ENCODE data around the gene CPSF7. TPM values are rescaled to one million over a fixed set of nuclear protein-coding genes. Genes with fewer than 3 reads are reported as not detected.

Gene CPSF7
- total RNA-seq, 2 donors from 2014 or later = 34.0 to 44.5 TPM

DNA sequence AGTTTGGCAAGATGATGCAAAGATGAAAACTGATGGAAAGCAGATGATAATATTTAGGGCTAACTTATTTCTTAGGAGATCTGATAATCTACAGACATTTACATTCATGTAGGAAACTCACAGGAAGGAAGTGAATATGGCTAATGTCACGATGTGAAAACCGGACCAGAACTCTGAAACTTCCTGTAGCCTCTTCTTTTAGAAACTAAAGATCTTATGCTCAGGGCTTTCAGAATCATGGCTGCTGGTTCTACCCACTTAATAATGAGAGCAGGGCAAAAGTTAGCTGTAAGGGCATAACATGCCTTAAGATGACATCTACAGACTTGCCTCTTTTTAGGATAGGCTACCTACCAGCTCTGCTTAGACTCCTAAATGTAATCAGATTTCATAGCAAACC, 15.2 kb downstream of the CPSF7 start:
- ATAC-seq (no peak), DNase-seq (no peak)
- WGBS, 2 donors = 70 to 97% methylated on average over 2 of the region's 2 CpGs
- H3K27me3 ChIP-seq = no peaks in the 10 kb centered on the region
- intact Hi-C loops (cut with DNase I) = no loop called here
- no peak overlapping the region for H3K27ac ChIP-seq
- peaks cover 18% of the 10 kb centered on the region for H3K4me1 ChIP-seq
- H3K4me3 ChIP-seq = no peak overlapping the region
- H3K9me3 ChIP-seq = no peaks in the 10 kb centered on the region
- no peak for TF ChIP-seq CTCF (IDR thresholded peaks at IDR 0.05)
- no peak for TF ChIP-seq POLR2A (IDR thresholded peaks at IDR 0.05)
- peaks cover 30 to 52% of the 10 kb centered on the region in 2 donors for H3K36me3 ChIP-seq (replicated peaks in 1 of 2; ENCODE audit: insufficient read depth in 1 of 2, low read depth in 2 of 2)

DNA sequence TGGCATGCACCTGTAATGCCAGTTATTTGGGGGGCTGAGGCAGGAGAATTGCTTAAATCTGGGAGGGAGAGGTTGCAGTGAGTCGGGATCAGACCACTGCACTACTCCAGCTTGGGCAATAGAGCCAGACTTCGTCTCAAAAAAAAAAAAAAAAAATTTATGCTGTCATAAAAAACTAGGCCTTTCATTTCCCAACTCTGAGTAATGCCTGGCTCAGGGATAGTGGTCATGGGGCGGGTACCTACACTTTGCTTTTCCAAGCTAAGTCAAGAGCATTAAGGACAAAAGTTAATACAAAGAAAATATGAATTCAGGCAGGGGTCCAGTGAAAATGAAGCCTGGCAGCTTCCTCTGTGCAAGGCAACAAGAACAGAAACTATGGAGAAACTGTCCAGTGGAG, 16.3 kb downstream of the CPSF7 start:
- WGBS, 2 donors = 84 to 88% methylated on average over 3 of the region's 3 CpGs
- Histone ChIP-seq H3K36me3 (replicated peaks in 1 of 2; ENCODE audit: insufficient read depth in 1 of 2, low read depth in 2 of 2) (peaks cover 37 to 55% of the 10 kb centered on the region in 2 donors), H3K4me3 (no peak overlapping the region), H3K9me3 (no peaks in the 10 kb centered on the region), H3K27ac (no peak overlapping the region), H3K4me1 (peaks cover 18% of the 10 kb centered on the region), H3K27me3 (no peaks in the 10 kb centered on the region)
- TF ChIP-seq CTCF (IDR thresholded peaks at IDR 0.05) (no peak), POLR2A (IDR thresholded peaks at IDR 0.05) (no peak)
- ATAC-seq = no peak
- no peak for DNase-seq
- intact Hi-C loops (cut with DNase I) = no loop called here

DNA sequence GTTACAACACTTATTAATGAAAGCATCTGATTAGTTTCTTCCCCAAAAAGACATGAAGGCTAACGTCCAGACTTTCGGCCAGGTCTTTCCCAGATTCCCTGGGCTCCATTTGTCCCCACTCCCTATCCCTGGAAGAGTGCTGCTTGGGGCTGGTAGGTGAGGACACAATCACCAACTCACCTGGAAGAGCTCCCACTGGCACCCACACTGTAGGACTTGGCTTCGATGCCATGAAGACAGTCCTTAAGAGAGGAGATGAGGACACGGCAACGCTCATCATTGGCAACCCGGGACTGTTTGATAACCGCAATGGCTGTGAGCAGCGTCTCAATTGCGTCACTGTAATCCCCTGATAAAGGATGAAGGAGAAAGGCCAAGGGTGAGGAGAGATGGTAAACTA, 18.2 kb downstream of the CPSF7 start:
- peaks cover 37 to 53% of the 10 kb centered on the region in 2 donors for H3K36me3 ChIP-seq (replicated peaks in 1 of 2; ENCODE audit: insufficient read depth in 1 of 2, low read depth in 2 of 2)
- H3K27ac ChIP-seq = no peak overlapping the region
- TF ChIP-seq CTCF (IDR thresholded peaks at IDR 0.05) (no peak), POLR2A (IDR thresholded peaks at IDR 0.05) (no peak)
- no peak overlapping the region for H3K4me3 ChIP-seq
- intact Hi-C loops (cut with DNase I) = no loop called here
- no peaks in the 10 kb centered on the region for H3K27me3 ChIP-seq
- no peaks in the 10 kb centered on the region for H3K9me3 ChIP-seq
- peaks cover 13% of the 10 kb centered on the region for H3K4me1 ChIP-seq
- ATAC-seq (no peak), DNase-seq (no peak)
- WGBS, 2 donors = 79 to 83% methylated on average over 6 to 9 of the region's 9 CpGs

DNA sequence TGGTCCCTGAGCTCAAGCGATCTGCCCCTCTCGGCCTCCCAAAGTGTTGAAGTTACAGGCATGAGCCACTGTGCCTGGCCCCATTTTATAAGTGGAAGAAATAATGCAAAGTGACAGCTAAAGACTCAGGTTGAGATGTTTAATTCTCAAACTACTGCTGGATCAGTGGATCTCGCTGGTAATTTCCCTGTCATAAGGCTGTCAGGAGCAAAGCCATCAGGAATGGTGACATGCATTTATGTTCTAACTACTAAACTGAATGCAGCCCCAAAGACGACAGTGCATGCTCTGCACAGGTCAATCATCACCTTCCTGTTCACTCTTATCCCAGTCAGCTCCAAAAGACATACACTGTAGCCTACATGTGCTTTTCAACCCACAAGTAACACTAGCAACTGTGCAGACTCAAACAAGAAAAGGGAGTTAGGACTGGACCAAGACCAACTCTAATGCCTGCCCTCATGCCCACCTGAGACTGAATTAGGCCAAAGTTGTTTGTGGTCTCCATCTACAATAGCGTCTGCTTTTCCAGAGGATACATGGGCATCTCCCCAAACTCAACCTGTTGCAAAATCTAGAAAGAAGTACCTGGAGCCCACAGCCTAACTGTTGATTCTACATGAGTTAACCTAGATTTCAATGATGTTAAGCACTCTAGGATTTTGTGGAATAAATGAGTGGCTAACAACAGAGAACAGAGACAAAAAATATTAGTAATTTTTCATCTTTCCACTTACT, 22.6 kb downstream of the CPSF7 start:
- intact Hi-C loops (cut with DNase I) = no loop called here
- TF ChIP-seq POLR2A (IDR thresholded peaks at IDR 0.05) = no peak
- no peak for TF ChIP-seq CTCF (IDR thresholded peaks at IDR 0.05)
- Histone ChIP-seq H3K9me3 (no peaks in the 10 kb centered on the region), H3K27me3 (no peaks in the 10 kb centered on the region), H3K27ac (no peak overlapping the region), H3K4me1 (peaks cover 5% of the 10 kb centered on the region), H3K4me3 (no peak overlapping the region), H3K36me3 (replicated peaks in 1 of 2; ENCODE audit: insufficient read depth in 1 of 2, low read depth in 2 of 2) (peaks cover 13 to 51% of the 10 kb centered on the region in 2 donors)
- DNase-seq = no peak
- no peak for ATAC-seq
- 94 to 96% methylated on average over 5 of the region's 5 CpGs for WGBS, 2 donors

DNA sequence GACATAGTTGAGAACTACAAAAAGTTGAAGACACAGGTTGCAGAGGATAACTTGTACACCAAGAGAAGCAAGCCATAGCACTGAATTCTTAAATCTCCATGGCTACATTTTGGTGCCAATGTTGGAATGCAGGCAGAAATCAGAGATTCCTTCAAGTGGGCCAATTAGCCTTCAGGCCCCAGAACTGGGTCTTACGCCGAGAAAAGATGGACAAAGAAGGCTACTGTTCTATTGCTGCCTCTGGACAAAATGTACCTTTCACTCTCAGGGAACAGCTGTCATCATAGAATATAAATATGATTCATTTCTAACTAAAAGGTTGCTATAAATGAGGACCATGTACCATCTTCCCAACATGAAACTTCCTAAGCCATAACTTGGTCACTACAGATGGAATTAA, 23.7 kb downstream of the CPSF7 start:
- intact Hi-C loops (cut with DNase I) = no loop called here
- ATAC-seq (no peak), DNase-seq (no peak)
- Histone ChIP-seq H3K9me3 (no peaks in the 10 kb centered on the region), H3K27ac (no peak overlapping the region), H3K36me3 (replicated peaks in 1 of 2; ENCODE audit: insufficient read depth in 1 of 2, low read depth in 2 of 2) (peaks cover 13 to 42% of the 10 kb centered on the region in 2 donors), H3K4me3 (no peak overlapping the region), H3K27me3 (no peaks in the 10 kb centered on the region), H3K4me1 (peaks cover 5% of the 10 kb centered on the region)
- WGBS, 2 donors = 88 to 92% methylated on average over 2 of the region's 2 CpGs
- no peak for TF ChIP-seq POLR2A (IDR thresholded peaks at IDR 0.05)
- TF ChIP-seq CTCF (IDR thresholded peaks at IDR 0.05) = no peak

Measured in body of pancreas (tissue), 4 donors.